ENCODE results near the gene SHB.

- TF ChIP-seq CTCF (IDR thresholded peaks at IDR 0.05) (no peak), POLR2A (IDR thresholded peaks at IDR 0.05) (no peak)
Measured at GRCh38 chr9:37876376-37876775, 192.7 kb downstream of the SHB start.
